GM19455 (cell line): ENCODE results near the gene BLOC1S3.

Experiments
- ATAC-seq: cut with Tn5 transposase; IDR thresholded peaks from one replicate; pipeline ENCODE4 v1.9.1; 2021; ENCODE audit not compliant: unreplicated experiment

BLOC1S3 gene

DNA sequence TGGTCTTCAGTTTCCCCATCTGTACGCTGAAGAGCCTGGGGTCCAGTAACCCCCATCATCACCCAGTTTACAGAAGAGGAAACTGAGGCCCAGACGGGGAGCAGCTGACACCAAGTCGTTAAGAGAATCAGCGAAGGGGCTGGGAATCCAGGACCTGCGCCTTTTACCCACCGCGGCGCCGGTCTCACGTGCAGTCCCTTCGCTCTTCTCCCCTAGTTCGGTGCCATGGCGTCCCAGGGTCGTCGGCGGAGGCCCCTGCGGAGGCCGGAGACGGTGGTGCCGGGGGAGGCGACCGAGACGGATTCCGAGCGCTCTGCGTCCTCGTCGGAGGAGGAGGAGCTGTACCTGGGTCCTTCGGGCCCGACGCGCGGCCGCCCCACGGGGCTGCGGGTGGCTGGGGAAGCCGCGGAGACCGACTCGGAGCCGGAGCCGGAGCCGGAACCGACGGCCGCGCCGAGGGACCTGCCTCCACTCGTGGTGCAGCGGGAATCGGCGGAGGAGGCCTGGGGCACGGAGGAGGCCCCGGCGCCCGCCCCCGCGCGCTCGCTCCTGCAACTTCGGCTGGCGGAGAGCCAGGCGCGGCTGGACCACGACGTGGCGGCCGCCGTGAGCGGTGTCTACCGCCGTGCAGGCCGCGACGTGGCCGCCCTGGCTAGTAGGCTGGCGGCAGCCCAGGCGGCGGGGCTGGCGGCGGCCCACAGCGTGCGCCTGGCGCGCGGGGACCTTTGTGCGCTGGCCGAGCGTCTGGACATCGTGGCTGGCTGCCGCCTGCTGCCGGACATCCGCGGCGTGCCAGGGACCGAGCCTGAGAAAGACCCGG lies 698 bp downstream of the BLOC1S3 start:
- no peak for ATAC-seq

DNA sequence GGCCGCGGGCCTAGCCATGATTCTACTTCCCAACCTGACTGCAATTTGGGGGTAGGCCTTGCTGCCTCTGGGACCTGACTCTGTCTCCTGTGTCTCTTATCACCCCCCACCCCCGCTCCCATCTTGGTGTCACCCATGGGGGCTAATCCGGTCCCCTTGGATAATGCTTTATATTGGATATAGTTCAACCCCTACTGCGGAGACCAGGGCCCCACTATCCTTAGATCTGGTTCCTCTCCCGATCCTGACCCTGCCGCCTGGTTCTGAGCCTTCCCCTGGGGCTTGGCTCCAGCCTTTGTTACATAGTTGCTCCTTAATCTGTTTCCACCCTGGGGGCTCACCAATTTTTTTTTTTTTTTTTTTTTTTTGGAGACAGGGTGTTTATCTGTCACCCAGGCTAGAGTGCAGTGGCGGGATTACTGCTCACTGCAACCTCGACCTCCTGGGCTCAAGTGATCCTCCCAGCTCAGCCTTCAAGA lies 1.3 kb downstream of the BLOC1S3 start:
- ATAC-seq, result no peak

DNA sequence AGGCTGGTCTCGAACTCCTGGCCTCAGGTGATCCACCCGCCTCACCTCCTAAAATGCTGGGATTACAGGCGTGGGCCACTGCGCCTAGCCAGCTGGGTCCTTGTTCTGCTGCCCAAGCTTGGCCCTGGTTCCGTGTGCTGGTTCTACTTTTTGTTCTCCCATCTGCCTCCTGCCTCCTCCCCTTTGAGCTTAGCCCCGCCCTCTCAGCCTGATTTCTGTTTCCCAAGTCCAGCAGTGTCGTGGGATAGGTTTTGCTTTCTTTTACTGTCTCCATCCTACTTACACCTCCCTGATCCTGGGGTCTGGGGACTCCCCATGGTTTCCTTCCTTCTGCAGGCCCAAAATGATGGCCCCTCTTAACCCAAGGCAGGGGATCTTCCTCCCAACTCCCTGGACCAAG lies 2.4 kb downstream of the BLOC1S3 start:
- ATAC-seq, result no peak

DNA sequence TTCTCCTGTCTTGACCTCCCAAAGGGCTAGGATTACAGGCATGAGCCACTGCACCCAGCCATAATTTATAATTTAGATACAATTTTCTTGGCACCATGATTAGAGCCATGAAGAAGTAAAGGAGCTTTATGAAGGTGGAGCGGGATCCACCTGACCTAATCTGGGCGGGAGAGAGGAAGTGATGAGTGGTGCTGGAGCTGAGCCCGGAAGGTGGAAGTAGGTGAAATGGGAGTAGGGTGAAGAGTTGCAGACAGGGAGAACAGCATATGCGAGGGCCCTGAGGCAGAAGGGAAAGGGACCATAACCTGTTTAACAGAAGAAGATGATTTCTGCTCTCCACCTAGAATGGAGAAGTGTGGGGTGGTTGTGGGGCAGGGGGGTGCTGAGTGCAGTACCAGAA lies 4.2 kb downstream of the BLOC1S3 start:
- ATAC-seq, result no peak

DNA sequence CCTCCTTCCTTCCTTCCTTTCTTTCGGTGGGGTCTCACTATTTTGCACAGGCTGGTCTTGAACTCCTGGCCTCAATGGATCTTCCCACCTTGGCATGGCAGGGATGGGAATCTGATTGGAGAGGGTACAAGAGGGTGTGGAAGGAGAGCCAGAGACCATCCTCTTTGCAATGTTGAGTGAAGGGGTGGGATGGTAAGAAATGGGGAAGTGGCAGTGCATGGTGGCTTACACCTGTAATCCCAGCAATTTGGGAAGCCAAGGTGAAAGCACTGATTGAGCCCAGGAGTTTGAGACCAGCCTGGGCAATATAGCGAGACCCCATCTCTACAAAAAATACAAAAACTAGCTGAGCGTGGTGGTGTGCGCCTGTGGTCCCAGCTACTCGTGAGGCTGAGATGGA lies 5.5 kb downstream of the BLOC1S3 start:
- no peak for ATAC-seq

DNA sequence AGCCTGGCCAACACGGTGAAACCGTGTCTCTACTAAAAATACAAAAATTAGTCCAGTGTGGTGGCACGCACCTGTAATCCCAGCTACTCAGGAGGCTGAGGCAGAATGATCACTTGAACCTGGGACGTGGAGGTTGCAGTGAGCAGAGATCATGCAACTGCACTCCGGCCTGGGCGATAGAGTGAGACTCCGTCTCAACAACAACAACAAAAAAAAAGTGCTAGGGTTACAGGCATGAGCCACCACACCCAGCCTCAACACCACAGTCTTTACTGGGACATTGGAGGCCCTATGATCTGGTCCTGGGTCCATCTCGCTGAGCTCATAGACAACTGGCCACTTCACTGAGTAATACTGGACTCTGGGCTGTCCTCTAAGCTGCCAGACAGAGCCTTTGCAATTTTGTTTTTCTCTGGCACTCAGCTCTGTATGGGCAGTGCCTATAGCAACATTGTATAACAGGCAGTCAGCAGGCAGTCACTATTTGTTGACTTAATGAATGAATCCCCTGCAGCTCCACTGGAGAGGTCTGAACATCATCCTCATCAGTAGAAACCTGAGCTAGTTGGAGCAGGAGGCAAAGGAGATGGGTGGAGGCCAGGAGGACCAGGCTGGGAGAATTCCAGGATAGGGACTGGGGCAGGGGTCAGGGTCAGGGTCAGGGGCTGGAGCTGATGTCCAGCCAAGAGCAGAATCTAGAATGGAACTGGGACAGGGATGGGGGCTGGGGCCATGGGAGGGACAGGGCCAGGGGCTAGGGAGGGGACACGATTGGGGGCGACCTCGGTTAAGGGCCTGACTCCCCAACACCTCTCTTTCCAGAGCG lies 8.1 kb downstream of the BLOC1S3 start:
- ATAC-seq, result no peak

DNA sequence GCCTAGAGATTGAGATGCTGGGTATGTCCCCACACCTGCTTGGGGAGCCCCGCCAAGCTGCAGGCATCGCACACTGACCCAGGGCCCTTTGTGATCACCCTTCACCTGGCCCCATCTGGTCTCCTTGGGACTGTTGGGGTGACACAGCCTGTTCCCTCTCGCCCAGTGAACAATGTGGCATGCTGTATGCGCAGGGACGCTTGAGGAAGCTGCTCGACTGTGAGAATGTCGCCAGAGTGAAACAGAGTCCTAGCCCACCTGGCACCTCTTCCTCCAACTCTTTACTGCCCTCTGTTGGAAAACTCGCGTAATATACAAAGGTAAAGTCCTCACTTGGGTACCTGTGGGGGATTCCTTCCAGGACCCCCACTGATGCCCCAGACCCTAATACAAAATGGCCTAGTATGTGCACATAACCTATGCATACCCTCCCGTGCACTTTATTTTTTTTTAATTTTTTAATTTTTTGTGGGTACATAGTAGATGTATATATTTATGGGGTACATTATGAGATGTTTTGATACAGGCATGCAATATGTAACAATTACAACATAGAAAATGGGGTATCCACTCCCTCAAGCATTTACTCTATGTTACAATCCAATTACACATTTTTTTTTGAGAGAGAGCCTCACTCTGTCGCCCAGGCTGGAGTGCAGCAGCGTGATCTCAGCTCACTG lies 9.0 kb downstream of the BLOC1S3 start:
- ATAC-seq, result no peak

DNA sequence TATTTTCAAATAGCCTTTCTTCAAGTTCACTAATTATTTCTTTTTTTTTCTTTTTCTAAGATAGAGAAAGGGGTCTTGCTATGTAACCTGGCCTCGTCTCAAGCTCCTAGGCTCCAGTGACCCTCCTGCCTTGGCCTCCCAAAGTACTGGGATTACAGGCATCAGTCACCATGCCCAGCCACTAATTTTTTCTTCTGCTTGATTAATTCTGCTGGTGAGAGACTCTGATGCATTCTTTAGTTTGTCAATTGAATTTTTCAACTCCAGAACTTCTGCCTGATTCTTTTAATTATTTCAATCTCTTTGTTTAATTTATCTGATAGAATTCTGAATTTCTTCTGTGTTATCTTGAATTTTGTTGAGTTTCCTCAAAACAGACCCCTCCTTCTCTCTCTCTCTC lies 11.4 kb downstream of the BLOC1S3 start:
- ATAC-seq, result no peak

DNA sequence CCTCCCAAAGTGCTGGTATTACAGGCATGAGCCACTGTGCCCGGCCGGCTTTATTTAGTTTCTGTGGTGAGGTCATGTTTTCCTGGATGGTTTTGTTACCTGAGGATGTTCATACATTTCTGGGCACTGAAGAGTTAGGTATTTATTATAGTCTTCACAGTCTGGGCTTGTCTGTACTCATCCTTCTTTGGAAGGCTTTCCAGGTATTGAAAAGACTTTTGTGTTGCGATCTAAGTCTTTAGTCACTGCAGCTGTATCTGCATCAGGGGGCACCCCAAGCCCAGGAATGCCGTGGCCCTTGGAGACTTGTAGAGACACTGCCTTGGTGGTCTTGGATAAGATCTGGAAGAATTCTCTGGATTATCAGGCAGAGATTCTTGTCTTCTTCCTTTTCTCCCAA lies 12.8 kb downstream of the BLOC1S3 start:
- ATAC-seq, result no peak

DNA sequence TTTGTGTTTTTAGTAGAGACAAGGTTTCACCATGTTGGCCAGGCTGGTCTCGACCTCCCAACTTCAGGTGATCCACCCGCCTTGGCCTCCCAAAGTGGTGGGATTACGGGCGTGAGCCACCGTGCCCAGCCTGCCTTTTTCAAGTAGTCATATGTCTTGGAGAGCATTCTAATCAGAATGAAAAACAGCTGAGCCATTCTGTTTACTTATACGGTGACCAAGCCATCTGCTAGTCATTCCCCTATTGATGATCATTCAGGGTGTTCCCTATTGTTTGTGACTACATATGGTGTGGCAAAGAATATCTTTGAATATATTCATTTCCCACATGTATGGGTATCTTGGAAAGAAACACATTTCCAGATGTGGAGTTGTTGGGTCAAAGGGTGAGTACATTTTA lies 17.2 kb downstream of the BLOC1S3 start:
- ATAC-seq, result no peak

DNA sequence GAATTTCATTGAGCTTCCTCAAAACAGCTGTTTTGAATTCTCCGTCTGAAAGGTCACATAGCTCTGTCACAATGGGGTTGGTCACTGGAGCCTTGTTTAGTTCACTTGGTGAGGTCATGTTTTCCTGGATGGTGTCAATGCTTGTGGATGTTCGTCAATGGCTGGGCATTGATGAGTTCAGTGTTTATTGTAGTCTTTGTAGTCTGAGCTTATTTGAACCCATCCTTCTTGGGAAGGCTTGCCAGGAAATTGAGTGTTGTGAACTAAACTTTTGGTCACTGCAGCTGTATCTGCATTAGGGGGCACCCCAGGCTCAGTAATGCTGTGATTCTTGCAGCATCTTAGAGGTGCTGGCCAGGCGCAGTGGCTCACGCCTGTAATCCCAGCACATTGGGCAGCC lies 22.0 kb downstream of the BLOC1S3 start:
- ATAC-seq, result no peak

DNA sequence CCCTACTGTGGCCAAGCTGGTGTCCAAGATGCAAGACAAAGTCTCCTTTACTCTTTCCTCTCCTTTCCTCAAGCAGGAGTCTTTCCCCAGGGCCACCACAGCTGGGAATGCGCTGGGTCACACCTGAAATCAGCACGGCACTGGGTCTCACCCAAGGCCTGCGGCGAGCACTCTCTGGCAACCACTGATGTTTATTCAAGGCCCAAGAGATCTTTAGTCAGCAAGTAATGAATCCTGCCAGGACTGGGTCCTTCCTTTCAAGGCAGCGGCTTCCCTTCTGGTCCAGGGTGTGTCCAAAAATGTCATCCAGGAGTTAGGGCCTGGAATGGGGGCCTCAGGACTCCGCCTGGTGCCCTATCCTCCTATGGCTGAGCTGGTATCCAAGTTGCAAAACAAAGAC lies 24.1 kb downstream of the BLOC1S3 start:
- no peak for ATAC-seq

DNA sequence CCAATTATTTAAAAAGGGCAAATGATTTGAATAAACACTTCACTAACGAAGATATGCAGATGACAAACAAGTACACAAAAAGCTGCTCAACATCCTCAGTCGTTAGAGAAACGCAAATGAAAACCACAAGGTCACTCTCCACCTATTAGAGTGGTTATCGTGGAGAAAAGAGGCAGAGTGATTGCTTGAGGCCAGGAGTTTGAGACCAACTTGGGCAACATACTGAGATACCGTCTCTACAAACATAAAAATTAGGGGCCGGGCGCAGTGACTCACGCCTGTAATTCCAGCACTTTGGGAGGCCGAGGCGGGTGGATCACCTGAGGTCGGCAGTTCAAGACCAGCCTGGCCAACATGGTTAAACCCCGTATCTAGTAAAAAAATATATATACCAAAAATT lies 27.2 kb downstream of the BLOC1S3 start:
- no peak for ATAC-seq

DNA sequence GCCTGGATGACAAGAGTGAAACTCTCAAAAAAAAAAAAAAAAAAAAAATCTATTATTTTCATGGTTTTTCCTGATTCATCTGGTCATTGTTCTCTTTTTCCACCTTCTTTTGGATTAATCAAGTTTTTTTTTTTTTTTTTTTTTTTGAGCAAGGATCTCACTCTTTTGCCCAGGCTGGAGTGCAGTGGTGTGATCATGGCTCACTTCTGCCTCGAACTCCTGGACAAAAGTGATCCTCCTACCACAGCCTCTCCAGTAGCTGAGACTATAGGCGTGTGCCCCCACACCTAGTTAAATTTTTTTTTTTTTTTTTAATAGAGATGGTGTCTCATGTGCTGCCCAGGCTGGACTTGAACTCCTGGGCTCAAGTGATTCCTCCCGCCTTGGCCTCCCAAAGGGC lies 27.7 kb downstream of the BLOC1S3 start:
- no peak for ATAC-seq

DNA sequence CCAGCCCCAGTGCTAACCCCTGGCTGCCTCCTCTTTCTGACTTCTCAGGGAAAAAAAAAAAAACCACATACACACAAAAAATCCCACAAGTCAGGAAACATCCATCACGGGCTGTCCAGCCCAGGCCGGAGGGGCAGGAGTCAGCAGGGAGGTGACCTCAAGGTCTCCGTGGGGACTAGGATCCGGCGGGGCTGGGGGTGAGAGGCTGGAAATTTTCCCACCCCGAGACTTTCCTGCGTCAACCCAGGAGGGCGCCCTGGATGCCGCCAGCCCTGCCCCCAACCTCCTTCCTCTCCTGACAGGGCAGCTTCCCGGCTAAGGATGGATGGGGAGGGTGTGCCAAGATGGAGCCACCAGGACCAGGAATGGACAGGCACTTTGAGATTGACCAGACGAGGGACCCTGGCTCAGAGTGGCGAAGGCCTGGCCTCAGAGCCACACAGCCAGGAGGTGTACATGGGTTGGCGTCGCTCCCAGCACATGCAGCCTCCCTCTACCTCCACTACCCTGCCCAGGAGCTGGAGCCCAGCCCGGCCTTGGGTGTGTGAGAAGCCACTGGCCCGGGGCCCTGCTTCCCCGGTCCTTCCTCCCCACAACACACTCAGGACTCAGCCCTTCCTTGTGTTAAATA lies 33.3 kb downstream of the BLOC1S3 start:
- no peak for ATAC-seq

DNA sequence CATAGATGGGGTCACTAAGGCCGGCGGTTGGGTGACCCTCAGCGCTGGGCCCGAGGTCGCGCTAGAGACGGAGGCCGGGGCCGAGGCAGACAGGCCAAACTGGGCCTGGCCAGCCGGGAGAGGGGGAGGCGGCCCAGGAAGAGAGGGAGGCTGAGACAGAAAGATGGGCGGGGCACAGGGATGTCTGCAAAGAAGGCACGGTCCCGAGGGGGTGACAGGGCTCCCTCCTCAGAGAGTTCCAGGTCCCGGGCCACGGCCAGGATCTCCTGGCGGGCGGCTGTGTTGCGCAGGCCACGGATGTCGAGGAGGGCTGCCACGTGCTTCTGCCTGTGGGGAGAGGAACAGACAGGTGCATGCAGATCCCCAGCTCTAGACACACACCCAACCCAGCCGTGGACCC lies 34.4 kb downstream of the BLOC1S3 start:
- ATAC-seq, result no peak

DNA sequence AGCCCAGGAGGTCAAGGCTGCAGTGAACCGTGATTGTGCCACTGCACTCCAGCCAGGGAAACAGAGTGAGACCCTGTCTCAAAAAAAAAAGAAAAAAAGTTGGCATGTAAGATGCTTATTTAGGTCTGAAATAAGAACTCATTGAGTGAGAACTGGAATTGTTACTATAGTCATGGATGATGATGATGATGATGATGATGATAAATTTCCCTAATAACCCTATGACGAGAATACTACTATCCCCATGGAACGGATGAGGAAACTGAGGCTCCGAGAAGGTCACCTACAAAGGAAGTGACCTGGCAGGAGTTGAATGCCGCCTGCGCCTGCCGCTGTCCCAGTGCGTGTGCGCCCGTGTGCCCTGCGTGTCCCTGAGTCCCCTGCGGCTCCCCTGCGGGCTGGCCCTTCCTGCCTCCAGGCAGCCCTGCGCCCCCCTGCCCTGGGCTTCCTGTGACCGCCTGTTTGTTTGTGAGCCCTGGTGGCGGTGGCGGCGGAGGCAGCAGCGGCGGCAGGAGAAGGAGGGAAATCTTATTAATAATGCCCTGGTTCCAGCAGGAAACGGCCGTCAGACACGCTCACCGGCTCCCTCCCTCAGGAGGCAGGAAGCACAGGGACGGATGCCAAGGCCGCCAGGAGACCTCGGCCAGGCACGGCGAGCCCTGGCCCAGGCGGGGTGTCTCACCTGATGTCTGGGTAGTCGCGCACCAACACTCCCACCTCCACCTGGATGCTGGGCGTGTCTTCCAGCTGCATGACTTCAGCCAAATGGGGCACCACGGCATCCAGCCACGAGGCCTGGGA lies 37.0 kb downstream of the BLOC1S3 start:
- no peak for ATAC-seq

DNA sequence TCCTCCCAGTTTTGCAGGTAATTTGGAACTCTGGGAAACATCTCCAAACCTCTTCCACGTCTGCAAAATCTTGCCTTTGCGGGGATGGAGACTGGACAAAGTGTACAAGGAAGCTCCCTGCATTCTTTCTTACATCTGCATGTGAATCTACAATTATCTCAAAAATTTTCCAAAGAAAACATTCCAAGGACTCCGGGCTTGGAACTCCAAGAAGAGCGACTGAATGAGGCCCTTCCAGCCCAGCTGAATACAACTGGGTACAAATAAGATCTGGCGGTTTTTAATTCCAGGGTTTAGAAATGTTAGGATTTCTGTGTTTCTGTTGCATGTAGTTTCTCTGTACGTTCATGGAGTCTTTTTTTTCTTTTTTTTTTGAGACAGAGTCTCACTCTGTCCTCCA lies 38.1 kb downstream of the BLOC1S3 start:
- ATAC-seq, result no peak

DNA sequence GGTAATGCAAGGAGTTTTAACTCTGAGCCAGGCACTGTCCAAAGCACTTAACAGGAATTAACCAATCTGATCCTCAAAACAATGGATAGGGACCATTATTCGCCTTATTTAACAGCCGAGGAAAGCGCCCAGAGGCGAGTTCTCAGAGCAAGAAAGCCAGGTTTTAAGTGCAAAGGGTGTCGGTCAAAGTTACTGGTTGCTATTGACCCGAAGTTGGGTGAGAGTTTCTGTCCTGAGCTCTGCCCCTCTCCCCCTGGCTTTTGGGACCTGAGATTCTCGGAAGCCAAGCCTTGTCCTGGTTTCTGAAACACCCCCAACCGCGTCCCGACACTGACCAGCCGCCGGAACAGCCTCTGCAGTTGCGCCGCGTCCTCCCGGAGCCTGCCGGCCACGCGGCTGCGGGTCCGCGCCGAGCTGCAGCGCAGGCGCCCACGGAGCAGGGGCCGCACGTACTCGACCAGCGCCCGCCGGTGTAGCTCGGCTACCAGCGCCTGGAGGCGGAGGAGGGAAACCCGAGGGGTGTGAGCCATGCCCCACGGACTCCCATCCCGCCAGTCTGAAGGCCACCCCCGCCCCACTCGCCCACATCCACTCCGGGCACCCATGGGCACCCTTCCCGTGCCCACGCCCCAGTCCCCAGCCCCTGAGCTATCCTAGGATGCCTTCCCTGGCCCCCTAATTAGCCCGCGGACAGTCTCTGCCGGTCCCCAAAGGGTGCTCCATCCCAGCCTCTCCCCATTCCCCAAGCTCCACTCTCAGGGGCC lies 38.8 kb downstream of the BLOC1S3 start:
- no peak for ATAC-seq

DNA sequence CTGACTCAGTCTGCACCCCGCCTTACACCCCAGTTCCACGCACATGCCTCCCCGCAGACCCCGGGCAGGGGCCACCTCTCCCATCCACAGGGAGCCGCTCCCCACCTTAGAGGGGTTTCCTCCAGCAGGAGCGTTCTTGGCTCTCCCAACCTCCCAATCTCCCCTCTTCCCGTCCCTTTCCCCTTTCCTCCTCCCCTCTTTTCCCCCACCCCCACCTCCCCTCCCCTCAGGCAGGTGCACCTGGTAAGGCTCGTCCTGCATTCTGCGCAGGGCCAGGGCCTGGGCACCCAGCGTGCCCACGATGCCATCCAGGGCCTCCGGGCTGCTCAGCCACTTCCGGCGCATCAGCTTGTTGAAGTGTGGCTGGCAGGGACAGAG lies 39.4 kb downstream of the BLOC1S3 start:
- no peak for ATAC-seq
